ENCODE results near the gene ANOS1. TPM values are rescaled to one million over a fixed set of nuclear protein-coding genes. Genes with fewer than 3 reads are reported as not detected.

ANOS1 gene
- total and polyA plus RNA-seq, 2 of the 8 experiments (the other 6 are each of a cell fraction or from before 2014, with no cell fraction given): 34.4 to 59.0 TPM

GRCh38 chrX:8683687-8684086, 48.2 kb downstream of the ANOS1 start (continued):
- TF ChIP-seq, protein P1, sequence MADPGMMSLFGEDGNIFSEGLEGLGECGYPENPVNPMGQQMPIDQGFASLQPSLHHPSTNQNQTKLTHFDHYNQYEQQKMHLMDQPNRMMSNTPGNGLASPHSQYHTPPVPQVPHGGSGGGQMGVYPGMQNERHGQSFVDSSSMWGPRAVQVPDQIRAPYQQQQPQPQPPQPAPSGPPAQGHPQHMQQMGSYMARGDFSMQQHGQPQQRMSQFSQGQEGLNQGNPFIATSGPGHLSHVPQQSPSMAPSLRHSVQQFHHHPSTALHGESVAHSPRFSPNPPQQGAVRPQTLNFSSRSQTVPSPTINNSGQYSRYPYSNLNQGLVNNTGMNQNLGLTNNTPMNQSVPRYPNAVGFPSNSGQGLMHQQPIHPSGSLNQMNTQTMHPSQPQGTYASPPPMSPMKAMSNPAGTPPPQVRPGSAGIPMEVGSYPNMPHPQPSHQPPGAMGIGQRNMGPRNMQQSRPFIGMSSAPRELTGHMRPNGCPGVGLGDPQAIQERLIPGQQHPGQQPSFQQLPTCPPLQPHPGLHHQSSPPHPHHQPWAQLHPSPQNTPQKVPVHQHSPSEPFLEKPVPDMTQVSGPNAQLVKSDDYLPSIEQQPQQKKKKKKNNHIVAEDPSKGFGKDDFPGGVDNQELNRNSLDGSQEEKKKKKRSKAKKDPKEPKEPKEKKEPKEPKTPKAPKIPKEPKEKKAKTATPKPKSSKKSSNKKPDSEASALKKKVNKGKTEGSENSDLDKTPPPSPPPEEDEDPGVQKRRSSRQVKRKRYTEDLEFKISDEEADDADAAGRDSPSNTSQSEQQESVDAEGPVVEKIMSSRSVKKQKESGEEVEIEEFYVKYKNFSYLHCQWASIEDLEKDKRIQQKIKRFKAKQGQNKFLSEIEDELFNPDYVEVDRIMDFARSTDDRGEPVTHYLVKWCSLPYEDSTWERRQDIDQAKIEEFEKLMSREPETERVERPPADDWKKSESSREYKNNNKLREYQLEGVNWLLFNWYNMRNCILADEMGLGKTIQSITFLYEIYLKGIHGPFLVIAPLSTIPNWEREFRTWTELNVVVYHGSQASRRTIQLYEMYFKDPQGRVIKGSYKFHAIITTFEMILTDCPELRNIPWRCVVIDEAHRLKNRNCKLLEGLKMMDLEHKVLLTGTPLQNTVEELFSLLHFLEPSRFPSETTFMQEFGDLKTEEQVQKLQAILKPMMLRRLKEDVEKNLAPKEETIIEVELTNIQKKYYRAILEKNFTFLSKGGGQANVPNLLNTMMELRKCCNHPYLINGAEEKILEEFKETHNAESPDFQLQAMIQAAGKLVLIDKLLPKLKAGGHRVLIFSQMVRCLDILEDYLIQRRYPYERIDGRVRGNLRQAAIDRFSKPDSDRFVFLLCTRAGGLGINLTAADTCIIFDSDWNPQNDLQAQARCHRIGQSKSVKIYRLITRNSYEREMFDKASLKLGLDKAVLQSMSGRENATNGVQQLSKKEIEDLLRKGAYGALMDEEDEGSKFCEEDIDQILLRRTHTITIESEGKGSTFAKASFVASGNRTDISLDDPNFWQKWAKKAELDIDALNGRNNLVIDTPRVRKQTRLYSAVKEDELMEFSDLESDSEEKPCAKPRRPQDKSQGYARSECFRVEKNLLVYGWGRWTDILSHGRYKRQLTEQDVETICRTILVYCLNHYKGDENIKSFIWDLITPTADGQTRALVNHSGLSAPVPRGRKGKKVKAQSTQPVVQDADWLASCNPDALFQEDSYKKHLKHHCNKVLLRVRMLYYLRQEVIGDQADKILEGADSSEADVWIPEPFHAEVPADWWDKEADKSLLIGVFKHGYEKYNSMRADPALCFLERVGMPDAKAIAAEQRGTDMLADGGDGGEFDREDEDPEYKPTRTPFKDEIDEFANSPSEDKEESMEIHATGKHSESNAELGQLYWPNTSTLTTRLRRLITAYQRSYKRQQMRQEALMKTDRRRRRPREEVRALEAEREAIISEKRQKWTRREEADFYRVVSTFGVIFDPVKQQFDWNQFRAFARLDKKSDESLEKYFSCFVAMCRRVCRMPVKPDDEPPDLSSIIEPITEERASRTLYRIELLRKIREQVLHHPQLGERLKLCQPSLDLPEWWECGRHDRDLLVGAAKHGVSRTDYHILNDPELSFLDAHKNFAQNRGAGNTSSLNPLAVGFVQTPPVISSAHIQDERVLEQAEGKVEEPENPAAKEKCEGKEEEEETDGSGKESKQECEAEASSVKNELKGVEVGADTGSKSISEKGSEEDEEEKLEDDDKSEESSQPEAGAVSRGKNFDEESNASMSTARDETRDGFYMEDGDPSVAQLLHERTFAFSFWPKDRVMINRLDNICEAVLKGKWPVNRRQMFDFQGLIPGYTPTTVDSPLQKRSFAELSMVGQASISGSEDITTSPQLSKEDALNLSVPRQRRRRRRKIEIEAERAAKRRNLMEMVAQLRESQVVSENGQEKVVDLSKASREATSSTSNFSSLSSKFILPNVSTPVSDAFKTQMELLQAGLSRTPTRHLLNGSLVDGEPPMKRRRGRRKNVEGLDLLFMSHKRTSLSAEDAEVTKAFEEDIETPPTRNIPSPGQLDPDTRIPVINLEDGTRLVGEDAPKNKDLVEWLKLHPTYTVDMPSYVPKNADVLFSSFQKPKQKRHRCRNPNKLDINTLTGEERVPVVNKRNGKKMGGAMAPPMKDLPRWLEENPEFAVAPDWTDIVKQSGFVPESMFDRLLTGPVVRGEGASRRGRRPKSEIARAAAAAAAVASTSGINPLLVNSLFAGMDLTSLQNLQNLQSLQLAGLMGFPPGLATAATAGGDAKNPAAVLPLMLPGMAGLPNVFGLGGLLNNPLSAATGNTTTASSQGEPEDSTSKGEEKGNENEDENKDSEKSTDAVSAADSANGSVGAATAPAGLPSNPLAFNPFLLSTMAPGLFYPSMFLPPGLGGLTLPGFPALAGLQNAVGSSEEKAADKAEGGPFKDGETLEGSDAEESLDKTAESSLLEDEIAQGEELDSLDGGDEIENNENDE (IDR thresholded peaks at IDR 0.05; ENCODE audit: insufficient replicate concordance, low read length): no peak
- TF ChIP-seq BACH1 (IDR thresholded peaks at IDR 0.05; ENCODE audit: low read length): no peak
- no peak for TF ChIP-seq TAF1 (IDR thresholded peaks at IDR 0.05; ENCODE audit: low read depth, low read length)
- no peak for TF ChIP-seq CEBPB (IDR thresholded peaks at IDR 0.05; ENCODE audit: low read depth, low read length)
- TF ChIP-seq NANOG (IDR thresholded peaks at IDR 0.05; ENCODE audit: insufficient read depth, low read depth, low read length, poor library complexity, severe bottlenecking): no peak
- TF ChIP-seq CREB1 (IDR thresholded peaks at IDR 0.05): no peak
- no peak for TF ChIP-seq SUZ12 (IDR thresholded peaks at IDR 0.05; ENCODE audit: low read length)
- no peak for TF ChIP-seq GABPA (IDR thresholded peaks at IDR 0.05; ENCODE audit: borderline replicate concordance, insufficient read depth, low read length)
- no peak for TF ChIP-seq FOSL1 (IDR thresholded peaks at IDR 0.05; ENCODE audit: insufficient read depth, low read depth, low read length)
- no peak for TF ChIP-seq MAX (IDR thresholded peaks at IDR 0.05)
- TF ChIP-seq SP2 (IDR thresholded peaks at IDR 0.05; ENCODE audit: low read length): no peak
- no peak for TF ChIP-seq SAP30 (IDR thresholded peaks at IDR 0.05; ENCODE audit: insufficient read depth, insufficient replicate concordance, low read length)
